Cardiac muscle cell (in vitro differentiated cells and primary cell): Measurements from ENCODE around the gene LRP3. TPM values are rescaled to one million over a fixed set of nuclear protein-coding genes. Genes with fewer than 3 reads are reported as not detected.
A peak's percentile ranks its signal among the peaks of the same experiment; 100 is the strongest.

Experiments used
- DNase-seq, 2 donors: peaks; one replicate each; pipeline versions ENCODE4 v3.0.0 to v3.0.0-alpha.2; 2010 to 2017; ENCODE audit warnings: low read depth in 1 of 2, low spot score in 1 of 2
- H3K27ac ChIP-seq: fragments of 200-600 bp; sonication (generic); 2 replicates; pipeline ENCODE4 v1.5.1; 2016
- H3K27me3 ChIP-seq: fragments of 200-600 bp; sonication (generic); 2 replicates; pipeline ENCODE4 v1.6.0; 2016; ENCODE audit warnings: control low read depth
- H3K36me3 ChIP-seq: fragments of 200-600 bp; sonication (generic); 2 replicates; pipeline ENCODE4 v1.5.1; 2016; ENCODE audit warnings: control low read depth
- H3K4me1 ChIP-seq: fragments of 200-600 bp; sonication (generic); 2 replicates; pipeline ENCODE4 v1.8.1; 2017; ENCODE audit warnings: low read depth, mild to moderate bottlenecking, mixed run types
- H3K4me3 ChIP-seq: fragments of 200-600 bp; sonication (generic); 2 replicates; pipeline ENCODE4 v1.5.1; 2016; ENCODE audit warnings: mild to moderate bottlenecking
- H3K9me3 ChIP-seq: fragments of 200-600 bp; sonication (generic); 2 replicates; pipeline ENCODE4 v1.5.1; 2017; ENCODE audit warnings: low read depth, mild to moderate bottlenecking, control low read depth
- CTCF ChIP-seq: IDR thresholded peaks from 2 replicates; pipeline ENCODE4 v1.5.1; 2012; ENCODE audit warnings: low read depth, mild to moderate bottlenecking, low read length
- polyA plus RNA-seq: library from polyadenylated mRNA; unstranded; fragments of >200 nt; fragmentation: Nextera tagmentation; extraction: Ambion mirVana; gene quantifications from 2 replicates; pipeline ENCODE4 v1.2.1, GENCODE V29; 2016
- total RNA-seq: library from RNA; depleted of rRNA; stranded (reverse); fragments of >200 nt; gene quantifications from 2 replicates; pipeline ENCODE4 v1.2.3, GENCODE V29; 2016

The LRP3 gene
- total and polyA plus RNA-seq, 2 experiments from 2014 or later, result 38.4 to 39.4 TPM

- no peaks in the 10 kb centered on the region for H3K4me1 ChIP-seq
- H3K27ac ChIP-seq, result no peak overlapping the region
- peaks cover 32% of the 10 kb centered on the region for H3K27me3 ChIP-seq
- no peaks in the 10 kb centered on the region for H3K9me3 ChIP-seq
- no peak overlapping the region for H3K4me3 ChIP-seq
- no peak for TF ChIP-seq CTCF
- no peaks in the 10 kb centered on the region for H3K36me3 ChIP-seq
- no peak for DNase-seq
Observed at GRCh38 chr19:33232656-33233055, 38.5 kb downstream of the LRP3 start.

GRCh38 chr19:33233056-33233873 is 39.1 kb downstream of the LRP3 start:
- no peak for TF ChIP-seq CTCF

GRCh38 chr19:33234092-33234491 is 40.0 kb downstream of the LRP3 start:
- Histone ChIP-seq H3K4me3 (no peak overlapping the region), H3K27me3 (peaks cover 25% of the 10 kb centered on the region), H3K4me1 (no peaks in the 10 kb centered on the region), H3K27ac (no peak overlapping the region), H3K9me3 (no peaks in the 10 kb centered on the region), H3K36me3 (no peaks in the 10 kb centered on the region)
- DNase-seq, result no peak
- no peak for TF ChIP-seq CTCF

More at GRCh38 chr19:33233056-33233873, 39.1 kb downstream of the LRP3 start:
- Histone ChIP-seq H3K36me3 (no peaks in the 10 kb centered on the region), H3K27ac (no peak overlapping the region), H3K4me1 (no peaks in the 10 kb centered on the region), H3K9me3 (no peaks in the 10 kb centered on the region), H3K4me3 (no peak overlapping the region), H3K27me3 (peaks cover 26% of the 10 kb centered on the region)
- no peak for DNase-seq

GRCh38 chr19:33234736-33235135 is 40.6 kb downstream of the LRP3 start:
- TF ChIP-seq CTCF, result no peak
- no peaks in the 10 kb centered on the region for H3K36me3 ChIP-seq
- no peak overlapping the region for H3K4me3 ChIP-seq
- H3K4me1 ChIP-seq, result no peaks in the 10 kb centered on the region
- peaks cover 21% of the 10 kb centered on the region for H3K27me3 ChIP-seq
- no peak overlapping the region for H3K27ac ChIP-seq
- H3K9me3 ChIP-seq, result no peaks in the 10 kb centered on the region
- DNase-seq, result no peak

GRCh38 chr19:33235269-33235995 is 41.3 kb downstream of the LRP3 start:
- H3K27ac ChIP-seq, result no peak overlapping the region
- H3K27me3 ChIP-seq, result peaks cover 18% of the 10 kb centered on the region
- H3K4me3 ChIP-seq, result no peak overlapping the region
- peak; percentile 92 for TF ChIP-seq CTCF
- H3K4me1 ChIP-seq, result no peaks in the 10 kb centered on the region
- DNase-seq, result peak; percentile 75 to 85
- H3K36me3 ChIP-seq, result no peaks in the 10 kb centered on the region
- H3K9me3 ChIP-seq, result no peaks in the 10 kb centered on the region
